Neural cell (in vitro differentiated cells): ENCODE data around the gene C7orf57. TPM values are rescaled to one million over a fixed set of nuclear protein-coding genes. Genes with fewer than 3 reads are reported as not detected.

ENCODE experiments used
- H2AFZ ChIP-seq: fragments of 200-600, 300-800 bp; sonication (generic), shearing (Covaris generic); 2 replicates; pipeline ENCODE4 v1.6.0; 2014; ENCODE audit warnings: low read depth, mild to moderate bottlenecking, antibody characterized with exemption, low read length, moderate library complexity
- H3F3A ChIP-seq: fragments of 200-600 bp; shearing (Covaris generic); 2 replicates; pipeline ENCODE4 v1.6.1; 2016; ENCODE audit warnings: mild to moderate bottlenecking, moderate library complexity, mixed read lengths, antibody characterized with exemption, low read length; ENCODE audit not compliant: insufficient read depth, poor library complexity, severe bottlenecking
- H3K27ac ChIP-seq: fragments of 200-600, 300-800 bp; sonication (generic), shearing (Covaris generic); 2 replicates; pipeline ENCODE4 v1.5.1; 2014; ENCODE audit warnings: mild to moderate bottlenecking, low read length, moderate library complexity
- H3K27me3 ChIP-seq: fragments of 300-800, 200-600 bp; sonication (generic), shearing (Covaris generic); 2 replicates; pipeline ENCODE4 v1.6.0; 2014; ENCODE audit warnings: mild to moderate bottlenecking, low read depth, low read length, moderate library complexity; ENCODE audit not compliant: insufficient read depth
- H3K36me3 ChIP-seq: fragments of 300-800, 200-600 bp; sonication (generic), shearing (Covaris generic); 2 replicates; pipeline ENCODE4 v1.5.1; 2014; ENCODE audit warnings: mild to moderate bottlenecking, antibody characterized with exemption, low read length, moderate library complexity; ENCODE audit not compliant: insufficient read depth
- H3K4me2 ChIP-seq: fragments of 300-800, 200-600 bp; sonication (generic), shearing (Covaris generic); 2 replicates; pipeline ENCODE4 v1.6.0; 2014; ENCODE audit warnings: mild to moderate bottlenecking, low read length
- H3K4me3 ChIP-seq: fragments of 300-800, 200-600 bp; sonication (generic), shearing (Covaris generic); 2 replicates; pipeline ENCODE4 v1.5.1; 2014; ENCODE audit warnings: mild to moderate bottlenecking, low read length, moderate library complexity
- H3K79me2 ChIP-seq: fragments of 200-600 bp; shearing (Covaris generic); replicated peaks from 2 replicates; pipeline ENCODE4 v1.6.0; 2014; ENCODE audit warnings: mild to moderate bottlenecking, low read length, moderate library complexity; ENCODE audit not compliant: insufficient read depth
- H3K9ac ChIP-seq: fragments of 300-800, 200-600 bp; sonication (generic), shearing (Covaris generic); 2 replicates; pipeline ENCODE4 v1.6.1; 2016; ENCODE audit warnings: mild to moderate bottlenecking, low read length, mixed read lengths
- H3K9me2 ChIP-seq: fragments of 200-600 bp; shearing (Covaris generic); 2 replicates; pipeline ENCODE4 v1.6.1; 2016; ENCODE audit warnings: mild to moderate bottlenecking, low read length, mixed read lengths; ENCODE audit not compliant: insufficient read depth
- H3K9me3 ChIP-seq: fragments of 200-600, 300-800 bp; sonication (generic), shearing (Covaris generic); 2 replicates; pipeline ENCODE4 v1.6.1; 2016; ENCODE audit warnings: mild to moderate bottlenecking, mixed run types, low read length, moderate library complexity, mixed read lengths
- H4K20me1 ChIP-seq: fragments of 200-600 bp; shearing (Covaris generic); 2 replicates; pipeline ENCODE4 v1.6.1; 2016; ENCODE audit warnings: mild to moderate bottlenecking, mixed run types; ENCODE audit not compliant: insufficient read depth
- CTCF ChIP-seq: fragments of 450-650 bp; IDR thresholded peaks from 2 replicates; pipeline ENCODE4 v1.5.1; 2014; ENCODE audit warnings: antibody characterized with exemption, mild to moderate bottlenecking, moderate library complexity; ENCODE audit not compliant: poor library complexity, severe bottlenecking
- EP300 ChIP-seq: fragments of 450-650 bp; conservative IDR thresholded peaks from 2 replicates; pipeline ENCODE4 v1.6.1; 2014; ENCODE audit warnings: antibody characterized with exemption, mild to moderate bottlenecking, moderate library complexity; ENCODE audit not compliant: poor library complexity, severe bottlenecking
- EZH2 ChIP-seq: fragments of 200-600, 300-800 bp; shearing (Covaris generic), sonication (generic); IDR thresholded peaks from 2 replicates; pipeline ENCODE4 v1.6.1; 2014; ENCODE audit warnings: antibody characterized with exemption, low read length, borderline replicate concordance, mild to moderate bottlenecking; ENCODE audit not compliant: insufficient read depth, poor library complexity, severe bottlenecking
- MXI1 ChIP-seq: fragments of 450-650 bp; conservative IDR thresholded peaks from 2 replicates; pipeline ENCODE4 v1.6.1; 2014; ENCODE audit warnings: antibody characterized with exemption, mild to moderate bottlenecking; ENCODE audit not compliant: poor library complexity, severe bottlenecking
- POLR2AphosphoS5 ChIP-seq: IDR thresholded peaks from 2 replicates; pipeline ENCODE4 v1.6.1; 2012
- RAD21 ChIP-seq: fragments of 450-650 bp; conservative IDR thresholded peaks from 2 replicates; pipeline ENCODE4 v1.6.1; 2014; ENCODE audit warnings: antibody characterized with exemption, mild to moderate bottlenecking, moderate library complexity
- REST ChIP-seq: IDR thresholded peaks from 2 replicates; pipeline ENCODE4 v1.6.1; 2012; ENCODE audit warnings: borderline replicate concordance
- SMC3 ChIP-seq: fragments of 450-650 bp; conservative IDR thresholded peaks from 2 replicates; pipeline ENCODE4 v1.6.1; 2014; ENCODE audit warnings: antibody characterized with exemption, mild to moderate bottlenecking, moderate library complexity; ENCODE audit not compliant: poor library complexity
- TAF1 ChIP-seq: IDR thresholded peaks from 2 replicates; pipeline ENCODE4 v1.6.1; 2012; ENCODE audit warnings: low read depth
- polyA plus RNA-seq: library from polyadenylated mRNA; depleted of rRNA; stranded (reverse); fragments of >200 nt; gene quantifications from 2 replicates; pipeline ENCODE4 v1.2.3, GENCODE V29; 2014

C7orf57 gene
- polyA plus RNA-seq, 1 donor from 2014 or later = not detected

GRCh38 chr7:48045195-48045765 lies 9.9 kb downstream of the C7orf57 start:
- no peak overlapping the region for H3K4me2 ChIP-seq
- H4K20me1 ChIP-seq = no peaks in the 10 kb centered on the region
- H3K27me3 ChIP-seq = no peaks in the 10 kb centered on the region
- no peaks in the 10 kb centered on the region for H3K36me3 ChIP-seq
- no peak overlapping the region for H3K27ac ChIP-seq
- H3K79me2 ChIP-seq = no peaks in the 10 kb centered on the region
- H2AFZ ChIP-seq = no peak overlapping the region
- H3K9me3 ChIP-seq = no peaks in the 10 kb centered on the region
- H3F3A ChIP-seq = no peaks in the 10 kb centered on the region
- H3K4me3 ChIP-seq = no peak overlapping the region
- H3K9ac ChIP-seq = no peak overlapping the region
- no peaks in the 10 kb centered on the region for H3K9me2 ChIP-seq
- no peak for TF ChIP-seq MXI1
- no peak for TF ChIP-seq CTCF
- no peak for TF ChIP-seq RAD21
- TF ChIP-seq EP300 = no peak
- no peak for TF ChIP-seq TAF1
- TF ChIP-seq POLR2AphosphoS5 = no peak
- no peak for TF ChIP-seq REST
- no peak for TF ChIP-seq SMC3
- no peak for TF ChIP-seq EZH2

- Histone ChIP-seq H3K4me3 (no peak overlapping the region), H3K9me2 (no peaks in the 10 kb centered on the region), H3K9me3 (no peaks in the 10 kb centered on the region), H3F3A (no peaks in the 10 kb centered on the region), H2AFZ (no peak overlapping the region), H3K27ac (no peak overlapping the region), H3K36me3 (no peaks in the 10 kb centered on the region), H3K79me2 (no peaks in the 10 kb centered on the region), H3K4me2 (no peak overlapping the region), H3K27me3 (no peaks in the 10 kb centered on the region), H3K9ac (no peak overlapping the region), H4K20me1 (no peaks in the 10 kb centered on the region)
- TF ChIP-seq SMC3 (no peak), CTCF (no peak), MXI1 (no peak), RAD21 (no peak), TAF1 (no peak), POLR2AphosphoS5 (no peak), EP300 (no peak), EZH2 (no peak), REST (no peak)
Observed at GRCh38 chr7:48046458-48046857, 11.1 kb downstream of the C7orf57 start.
